SKM-1 treated with dmso at 0.1 percent for 144 hours (cell line): ENCODE measurements around the gene PI16.
A peak's percentile ranks its signal among the peaks of the same experiment; 100 is the strongest.

ENCODE experiments used
- DNase-seq: peaks from one replicate; lab custom pipeline; 2025; ENCODE audit not compliant: unreplicated experiment; lab: John Stamatoyannopoulos, UW

Gene PI16

DNA sequence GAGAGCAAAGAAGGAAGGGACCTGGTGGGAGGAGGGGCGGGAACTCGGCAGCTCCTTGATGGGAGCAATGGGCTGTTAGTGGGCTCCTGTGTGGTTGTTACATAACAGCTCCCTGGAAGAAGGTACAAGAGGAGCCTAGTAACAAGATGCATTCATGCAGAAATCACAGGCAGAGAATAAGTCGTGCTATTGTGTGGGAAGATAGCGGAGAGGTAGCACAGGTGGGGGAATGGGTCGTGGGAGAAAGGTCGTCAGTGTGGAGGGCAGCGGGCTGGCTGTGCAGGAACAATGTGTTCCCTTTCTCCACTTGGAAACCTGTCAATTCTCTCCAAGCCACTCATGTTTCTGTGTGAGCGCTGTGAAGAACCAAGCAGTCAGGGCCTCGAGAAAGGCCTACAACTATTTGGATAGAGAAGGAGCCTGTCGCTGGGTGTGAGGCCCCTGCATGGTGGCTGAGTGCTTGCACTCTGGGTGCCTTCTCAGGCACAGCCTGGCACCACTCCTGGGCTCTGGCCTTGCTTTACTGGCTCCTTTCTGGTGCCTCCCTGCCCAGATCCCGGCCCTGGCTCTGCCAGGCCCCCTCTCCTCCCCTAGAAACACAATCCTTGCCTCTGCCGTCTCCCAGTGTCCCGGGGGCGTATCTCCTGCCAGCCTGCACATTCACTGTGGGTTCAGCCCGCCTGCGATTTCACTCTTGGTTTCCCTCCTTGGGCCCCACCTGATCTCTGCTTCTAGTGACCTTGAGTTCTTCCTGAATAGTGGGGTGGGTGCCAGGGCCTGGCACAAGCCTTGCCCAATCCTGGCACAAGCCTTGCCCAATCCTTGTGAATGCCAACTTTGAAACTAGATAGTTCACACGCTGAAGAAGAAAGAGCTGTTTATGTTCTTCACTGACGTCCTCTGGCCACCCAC is 43.5 kb downstream of the PI16 start:
- no peak for DNase-seq

DNA sequence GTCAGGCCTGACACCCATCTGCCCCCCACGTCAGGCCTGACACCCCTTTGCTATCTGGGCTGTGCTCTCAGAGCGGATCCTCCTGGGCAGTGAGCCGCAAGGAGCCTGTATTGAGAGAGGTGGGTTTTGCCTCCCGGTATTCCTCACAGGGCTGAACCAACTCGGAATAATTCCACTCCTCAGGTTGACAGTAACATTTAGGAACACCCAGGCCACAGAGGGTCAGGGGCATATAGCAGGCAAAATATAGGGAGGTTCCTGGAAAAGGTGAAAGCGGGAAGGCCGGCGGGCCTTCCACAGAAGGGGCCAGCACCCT is 44.1 kb downstream of the PI16 start:
- no peak for DNase-seq

DNA sequence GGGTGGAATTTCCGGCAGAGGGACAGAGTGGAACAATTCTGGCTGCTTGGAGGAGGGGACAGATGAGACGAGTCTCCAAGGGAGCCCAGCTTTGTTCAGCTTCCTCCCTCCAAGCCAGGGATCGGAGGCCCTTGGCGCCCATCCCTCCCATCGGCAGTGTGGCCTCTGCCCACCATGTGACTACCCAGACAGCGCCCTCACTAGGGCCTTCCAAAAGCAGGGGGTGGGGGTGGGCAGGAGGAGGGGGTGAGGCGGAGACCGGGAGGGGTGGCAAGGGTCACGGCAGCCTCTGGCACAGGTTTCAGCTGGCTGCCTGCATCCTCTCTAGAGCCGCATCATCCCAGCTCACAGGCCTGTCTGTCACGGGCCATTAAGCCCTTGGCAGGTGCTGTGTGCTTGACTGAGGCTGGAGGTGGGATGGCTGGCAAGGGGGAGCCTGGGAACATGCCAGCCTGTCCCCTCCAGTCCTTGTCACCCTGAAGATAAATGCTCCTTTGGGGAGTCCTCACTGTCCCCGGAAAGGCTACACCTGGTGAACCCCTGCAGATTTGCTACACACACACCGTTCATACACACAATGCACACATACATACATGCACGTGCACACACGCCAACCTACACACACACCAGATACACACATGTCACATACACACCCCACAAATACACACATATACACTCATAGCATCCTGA is 44.7 kb downstream of the PI16 start:
- DNase-seq: no peak

DNA sequence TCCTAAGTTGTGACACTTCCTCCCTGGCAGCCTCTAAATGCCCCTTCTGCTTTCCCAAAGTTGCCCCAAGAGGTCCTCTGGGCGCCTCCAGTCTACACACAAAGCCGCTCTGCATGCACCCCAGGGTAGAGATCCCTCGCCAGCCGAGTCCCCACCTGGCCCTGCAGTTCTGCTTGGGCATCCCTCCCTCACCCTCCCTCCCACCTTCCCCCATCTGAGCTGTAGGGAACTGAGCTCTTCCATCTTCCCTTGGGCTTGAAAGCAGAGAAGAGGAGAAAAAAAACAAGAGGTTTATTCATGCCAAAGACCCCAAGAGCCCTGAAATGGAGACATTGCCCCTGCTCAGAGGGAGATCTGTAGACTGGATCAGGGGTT is 45.2 kb downstream of the PI16 start:
- no peak for DNase-seq

DNA sequence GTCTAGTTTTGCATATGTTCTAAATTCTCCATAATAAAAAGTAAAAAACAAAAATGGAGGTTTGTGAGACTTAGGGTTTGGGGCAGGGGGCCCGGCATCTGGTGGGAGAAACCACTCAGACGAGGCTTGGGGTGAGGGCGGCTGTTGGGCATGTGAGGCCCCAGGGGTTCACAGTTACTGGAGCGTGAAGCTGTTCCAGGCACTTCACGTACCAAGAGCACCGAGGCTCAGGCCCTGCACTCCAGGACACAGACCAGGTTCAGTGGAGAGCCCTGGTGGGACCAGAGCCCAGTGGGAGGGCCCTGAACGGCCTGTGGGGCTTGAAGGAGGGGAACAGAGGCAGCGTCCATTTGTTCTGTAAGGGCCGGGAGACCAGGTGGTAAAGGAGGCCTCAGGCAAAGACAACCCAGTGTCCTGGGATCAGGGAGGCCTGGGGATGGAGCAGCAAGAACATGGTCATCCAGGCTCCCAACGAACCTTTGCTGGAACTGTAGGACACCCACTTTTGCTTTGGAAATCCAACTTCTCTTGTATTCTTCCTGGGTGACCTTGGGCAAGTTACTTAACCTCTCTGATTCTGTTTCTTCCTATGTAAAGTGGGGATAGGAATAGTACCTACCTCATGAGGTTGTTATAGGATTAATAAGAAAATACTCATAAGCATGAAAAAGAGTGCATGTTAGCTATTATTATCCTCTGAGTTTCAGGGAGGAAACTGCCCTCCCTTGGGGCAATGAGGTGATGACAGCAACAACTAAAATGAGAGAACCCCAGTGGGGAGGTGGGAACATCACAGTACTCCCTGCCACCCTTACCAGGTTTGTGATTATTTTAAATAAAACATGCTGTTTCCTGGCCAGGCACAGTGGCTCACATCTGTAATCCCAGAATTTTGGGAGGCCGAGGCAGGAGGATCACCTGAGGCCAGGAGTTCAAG is 49.8 kb downstream of the PI16 start:
- DNase-seq: no peak

DNA sequence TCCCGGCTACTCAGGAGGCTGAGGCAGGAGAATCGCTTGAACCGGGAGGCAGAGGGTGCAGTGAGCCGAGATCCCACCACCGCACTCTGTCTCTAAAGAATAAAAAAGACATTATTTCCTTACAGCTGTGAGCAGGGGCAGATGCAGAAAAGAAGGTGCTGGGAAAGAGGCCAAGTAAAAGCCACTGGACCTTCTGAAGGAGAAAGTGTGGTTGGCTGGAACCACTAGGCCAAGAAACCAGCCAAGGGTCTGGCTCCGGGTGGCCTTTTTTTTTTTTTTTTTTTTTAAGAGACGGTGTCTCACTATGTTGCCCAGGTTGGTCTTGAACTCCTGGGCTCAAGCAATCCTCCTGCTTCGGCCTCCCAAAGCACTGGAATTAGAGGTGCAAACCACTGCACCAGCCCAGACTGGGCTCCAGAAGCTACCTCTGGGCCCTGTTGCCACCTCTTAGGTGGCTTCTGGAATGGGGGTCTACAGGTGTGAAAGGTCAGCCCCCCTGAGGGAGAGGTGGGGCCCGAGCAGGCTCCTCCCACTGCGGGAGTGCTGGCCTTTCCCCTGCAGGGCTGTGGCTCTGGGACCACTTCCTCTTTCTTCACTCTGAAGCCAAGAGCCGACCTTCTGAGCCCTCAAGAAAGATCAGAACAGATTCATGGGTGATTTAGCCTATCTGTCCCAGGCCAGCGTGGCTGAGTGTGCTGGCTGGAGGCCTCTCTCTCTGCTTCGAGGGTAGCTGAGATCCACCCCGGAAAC is 50.7 kb downstream of the PI16 start, which contains the start of gene FGD2:
Gene FGD2 (plus strand): TSS at position 595 of the 750 bp plus-strand sequence. CDS start 163 bp downstream, outside the sequence.
- peak; percentile 68 for DNase-seq

DNA sequence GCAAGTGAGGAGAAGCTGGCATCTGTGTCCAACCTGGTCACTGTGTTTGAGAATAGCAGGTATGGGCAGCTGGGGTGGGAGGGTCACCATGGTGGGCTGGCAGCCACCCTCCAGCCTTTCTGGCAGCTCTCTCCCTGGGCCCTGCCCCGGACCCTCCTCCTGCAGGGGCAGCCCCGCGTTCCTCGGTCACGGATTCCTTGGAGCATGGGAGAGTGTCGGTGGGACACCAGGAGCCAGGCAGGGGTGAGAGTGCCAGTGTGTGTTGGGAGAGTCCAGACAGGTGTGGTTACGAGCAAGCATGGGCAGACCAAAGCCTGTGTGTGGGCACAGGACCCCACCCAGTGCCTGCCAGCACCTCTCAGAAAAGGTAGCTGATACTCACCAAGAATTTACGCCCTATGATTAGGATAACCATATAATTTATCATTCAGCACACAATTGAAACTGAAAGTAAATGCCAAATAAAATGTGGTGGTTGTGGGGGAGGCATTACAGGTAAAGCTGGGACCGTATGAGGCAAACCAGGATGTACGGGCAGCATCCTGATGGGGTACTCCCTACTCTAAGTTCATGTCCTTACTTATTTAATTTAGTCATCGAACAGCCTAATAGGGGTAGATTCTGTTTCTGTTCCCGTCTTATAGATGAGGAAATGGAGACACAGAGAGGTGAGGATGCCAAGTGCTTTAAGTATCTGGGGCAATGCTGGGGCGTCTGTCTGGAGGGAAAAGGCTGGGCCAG is 51.5 kb downstream of the PI16 start:
- DNase-seq: no peak

DNA sequence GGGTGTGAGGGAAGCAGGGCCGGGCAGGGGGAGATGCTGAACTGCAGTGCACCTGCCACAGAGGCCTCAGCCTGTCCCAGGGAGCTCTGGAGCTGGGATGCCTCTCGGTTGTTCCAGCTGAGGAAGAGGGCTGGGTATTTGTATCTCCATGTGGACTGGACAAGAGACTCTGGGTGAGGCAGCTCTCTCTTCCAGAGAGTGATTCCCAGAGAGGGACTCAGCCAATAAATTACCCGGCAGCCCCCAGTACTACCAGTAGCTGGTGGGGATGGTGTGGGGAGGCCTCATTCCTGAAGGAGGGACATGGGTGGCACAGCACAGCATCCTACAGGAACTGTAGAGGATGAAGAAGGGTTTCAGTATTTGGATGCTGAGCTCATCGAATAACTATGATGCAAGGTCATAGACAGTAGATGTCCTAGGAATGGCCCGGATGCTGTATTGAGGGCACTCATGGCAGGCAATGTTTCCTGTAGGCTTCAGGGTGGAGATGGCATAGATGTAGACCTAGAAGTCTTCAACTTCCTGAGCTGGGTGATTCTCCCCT is 52.3 kb downstream of the PI16 start:
- DNase-seq: no peak

DNA sequence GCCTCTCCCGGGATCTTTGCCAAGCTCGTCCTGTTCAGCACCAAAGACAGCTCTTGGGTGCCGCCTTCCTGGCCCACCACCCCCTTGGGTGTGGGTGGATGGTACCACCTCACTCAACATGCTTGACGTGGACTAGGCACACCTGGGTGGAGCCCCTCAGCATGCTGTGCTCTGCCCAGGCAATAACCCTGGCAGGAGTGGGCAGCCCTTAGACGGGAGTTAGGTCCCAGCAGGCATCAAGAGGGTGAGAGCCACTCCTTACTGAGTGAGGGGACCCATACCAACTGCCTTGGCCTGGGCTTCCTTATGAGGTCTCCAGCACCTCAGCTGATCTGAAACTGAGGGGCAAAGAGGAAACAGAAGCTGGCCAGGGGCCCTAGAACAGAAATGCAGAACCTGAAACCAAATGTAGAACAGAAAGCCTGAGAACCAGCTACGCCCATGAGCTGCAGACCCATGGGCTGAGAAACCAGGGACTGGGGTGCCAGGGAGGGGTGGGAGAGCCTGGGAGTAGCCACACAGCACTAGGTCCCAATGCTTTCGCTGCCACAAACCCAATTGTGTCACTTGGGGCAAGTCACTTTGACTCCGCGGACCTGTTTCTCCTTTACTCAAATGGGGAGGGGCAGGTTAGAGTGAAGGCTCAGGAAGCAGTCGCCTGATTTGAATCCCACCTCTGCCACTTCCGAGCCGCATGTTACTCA is 53.0 kb downstream of the PI16 start:
- DNase-seq: peak; percentile 59

DNA sequence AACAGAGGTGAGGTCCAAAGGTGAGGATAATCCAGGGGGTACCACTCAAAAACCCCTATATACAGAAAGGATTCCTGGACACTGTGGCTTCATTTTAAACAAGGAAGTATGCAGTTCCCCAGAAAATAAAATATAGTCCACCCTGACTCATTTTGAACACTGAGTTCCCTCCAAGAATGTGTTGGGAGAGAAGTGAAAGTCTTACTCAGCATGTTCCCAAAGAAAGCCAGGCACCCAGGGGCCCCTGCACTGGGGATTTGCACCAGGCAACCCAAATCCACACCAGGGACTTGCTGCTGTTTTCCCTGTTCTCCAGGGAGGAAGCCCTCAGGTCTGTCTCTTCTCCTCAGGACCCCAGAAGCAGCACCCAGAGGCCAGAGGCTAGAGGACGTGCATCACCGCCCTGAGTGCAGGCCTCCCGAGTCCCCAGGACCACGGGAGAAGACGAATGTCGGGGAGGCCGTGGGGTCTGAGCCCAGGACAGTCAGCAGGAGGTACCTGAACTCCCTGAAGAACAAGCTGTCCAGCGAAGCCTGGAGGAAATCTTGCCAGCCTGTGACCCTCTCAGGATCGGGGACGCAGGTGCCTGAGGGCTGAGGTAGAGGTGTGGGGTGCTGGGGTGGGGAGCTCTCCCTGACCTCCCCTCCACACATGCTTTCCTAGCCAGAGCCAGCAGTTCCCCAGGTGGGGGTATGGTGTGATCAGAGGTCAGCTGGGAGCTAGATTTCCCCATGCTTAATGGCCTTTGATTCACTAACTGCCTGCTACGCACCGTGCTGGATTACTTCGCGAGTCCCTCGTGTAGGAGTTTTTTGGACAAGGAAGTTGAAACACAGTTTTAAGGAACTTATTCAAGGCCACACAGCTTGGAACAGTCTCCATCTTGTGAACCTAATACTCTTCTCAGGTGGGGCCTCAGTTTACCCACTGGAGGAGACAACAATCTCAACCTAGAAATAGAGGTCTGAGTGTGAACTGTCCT is 54.2 kb downstream of the PI16 start:
- DNase-seq: no peak

DNA sequence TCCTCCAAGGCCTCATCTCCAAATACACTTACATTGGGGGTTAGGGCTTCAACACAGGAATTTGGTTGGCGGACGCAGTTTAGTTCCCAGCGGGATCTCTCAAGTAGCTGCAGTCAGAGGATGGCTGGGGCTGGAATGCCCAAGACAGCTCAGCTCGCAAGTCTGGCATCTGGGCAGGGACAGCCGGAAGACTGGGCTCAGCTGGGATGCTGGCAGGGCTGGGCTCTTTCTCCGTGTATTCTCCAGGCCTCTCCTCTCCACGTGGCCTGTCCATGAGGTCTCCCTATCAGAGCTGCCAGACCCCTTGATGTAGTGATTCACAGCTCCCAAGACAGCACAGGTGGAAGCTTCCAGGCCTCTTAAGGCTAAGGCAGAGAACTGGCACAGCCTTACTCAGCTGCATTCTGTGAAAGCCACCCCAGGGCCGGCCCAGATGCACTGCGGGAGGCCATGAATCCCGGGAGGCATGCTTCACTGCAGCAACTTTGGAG is 55.9 kb downstream of the PI16 start:
- DNase-seq: no peak

DNA sequence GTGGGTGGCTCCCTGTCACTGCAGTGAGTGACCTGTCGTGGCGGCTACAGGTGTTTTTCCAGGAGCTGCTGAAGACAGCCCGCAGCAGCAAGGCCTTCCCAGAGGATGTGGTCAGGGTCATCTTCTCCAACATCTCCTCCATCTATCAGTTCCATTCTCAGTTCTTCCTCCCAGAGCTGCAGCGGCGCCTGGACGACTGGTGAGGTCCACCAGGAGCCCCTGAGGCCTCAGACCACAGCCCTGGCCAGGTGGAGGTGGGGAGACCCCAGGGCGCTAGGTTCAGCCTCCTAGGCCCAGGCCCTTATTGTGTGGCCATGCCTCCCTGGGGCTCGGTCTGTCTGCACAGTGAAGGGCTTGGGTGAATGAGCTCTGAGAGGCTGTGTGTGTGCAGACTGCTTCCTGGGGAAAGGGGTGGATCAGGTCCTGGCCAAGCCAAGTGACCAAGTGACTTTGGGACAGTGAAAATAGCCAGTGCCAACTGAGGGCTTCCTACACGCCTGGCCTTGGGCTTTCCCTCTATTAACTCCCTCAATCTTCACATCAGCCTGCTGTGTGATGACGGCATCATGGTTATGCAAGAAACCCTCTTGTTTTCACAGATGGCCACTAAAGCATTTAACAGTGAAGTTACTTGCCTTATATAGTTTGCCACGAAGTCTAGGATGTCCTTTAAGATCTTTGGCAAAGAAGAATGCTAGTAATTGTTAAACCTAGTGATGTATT is 57.3 kb downstream of the PI16 start:
- DNase-seq: no peak

DNA sequence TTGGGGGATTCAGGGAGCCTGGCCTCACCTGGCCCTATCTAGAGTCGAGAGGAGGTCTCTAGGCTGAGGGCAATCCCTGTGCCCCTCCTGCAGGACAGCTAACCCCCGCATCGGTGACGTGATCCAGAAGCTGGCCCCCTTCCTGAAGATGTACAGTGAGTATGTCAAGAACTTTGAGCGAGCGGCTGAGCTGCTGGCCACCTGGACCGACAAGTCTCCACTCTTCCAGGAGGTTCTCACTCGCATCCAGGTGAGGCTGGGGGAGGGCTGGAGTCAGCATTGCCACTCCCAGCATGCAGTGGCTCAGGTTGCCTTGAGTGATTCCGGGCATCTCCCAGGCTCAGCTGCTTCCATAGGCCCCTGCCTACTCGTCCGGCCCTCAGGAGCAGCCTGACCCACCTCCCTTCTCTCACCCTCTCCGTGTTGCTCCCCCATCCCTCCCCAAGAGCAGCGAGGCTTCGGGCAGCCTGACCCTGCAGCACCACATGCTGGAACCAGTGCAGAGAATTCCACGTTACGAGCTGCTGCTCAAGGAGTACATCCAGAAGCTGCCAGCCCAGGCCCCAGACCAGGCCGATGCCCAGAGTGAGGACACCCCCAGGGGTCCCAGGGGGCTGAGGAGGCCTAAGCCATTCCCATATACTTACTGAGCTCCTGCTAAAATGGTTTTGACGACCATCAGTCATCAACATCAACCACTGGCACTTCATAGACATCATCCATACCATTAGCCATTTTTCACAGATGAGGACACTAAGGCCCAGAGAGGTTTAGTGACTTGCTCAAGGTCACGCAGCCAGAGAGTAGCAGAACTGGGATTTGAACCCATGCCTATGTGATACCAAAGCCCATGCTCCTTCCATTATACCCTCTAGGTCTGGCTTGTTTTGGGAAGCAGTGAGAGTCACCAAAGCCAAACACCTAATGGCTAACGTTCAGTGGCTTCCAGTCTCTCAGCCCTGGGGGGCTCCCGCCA is 59.3 kb downstream of the PI16 start:
- no peak for DNase-seq
